ENCODE measurements around the gene PRUNE2.

GRCh38 chr9:76893395-76893932 is 12.4 kb downstream of the PRUNE2 start:
- TF ChIP-seq POLR2AphosphoS5 (IDR thresholded peaks at IDR 0.05; ENCODE audit: borderline replicate concordance, low read depth, low read length) (no peak), EZH2 (IDR thresholded peaks at IDR 0.05) (no peak)
